GM18951 (cell line): Measurements from ENCODE around the gene RIPK4.

Experiments used
- POLR2A ChIP-seq: IDR thresholded peaks from 4 replicates; pipeline ENCODE4 v1.6.1; 2011; ENCODE audit warnings: mild to moderate bottlenecking; ENCODE audit not compliant: insufficient read length, insufficient read depth; ENCODE audit errors: extremely low read depth
- in situ Hi-C: fragments of 300-500 bp; cut with MboI; formaldehyde crosslinking; loops from one replicate; pipeline ENCODE4 v1.12.0; 2022; ENCODE audit warnings: low sequenced_read_pairs, mixed read lengths, inconsistent platforms; ENCODE audit not compliant: unreplicated experiment

Gene RIPK4

DNA sequence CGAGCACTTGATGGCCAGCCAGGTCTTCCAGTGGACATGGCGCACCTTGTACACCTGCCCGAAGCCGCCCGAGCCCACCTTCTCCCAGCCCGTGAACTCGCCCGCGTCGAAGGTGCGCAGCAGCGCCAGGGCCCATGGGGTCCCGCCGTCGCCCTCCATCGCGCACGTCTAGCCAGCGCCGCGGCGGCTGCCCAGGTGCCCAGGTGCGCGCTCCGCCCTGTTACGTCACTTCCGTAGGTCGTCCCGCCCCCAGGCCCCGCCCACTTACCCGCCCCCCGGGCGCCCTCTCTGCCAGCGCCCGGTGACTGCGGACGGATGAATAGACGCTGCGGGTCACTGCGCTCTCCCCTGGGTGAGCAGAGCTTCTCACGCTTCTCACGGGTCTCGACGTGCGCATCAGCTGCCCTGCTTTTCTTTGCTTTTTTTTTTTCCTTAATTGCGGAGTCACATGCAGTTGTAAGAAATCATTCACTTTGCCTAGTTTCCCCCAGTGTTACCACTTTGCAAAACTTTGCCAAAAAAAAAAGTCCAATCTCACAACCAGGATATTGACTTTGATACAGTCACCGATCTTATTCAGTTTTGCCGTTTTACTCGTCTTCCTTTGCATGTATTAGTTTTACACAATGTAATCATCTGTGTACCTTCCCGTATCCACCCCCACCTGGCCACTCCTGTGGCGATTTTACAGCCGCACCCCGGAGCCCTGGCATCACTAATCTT lies at the start of gene RIPK4:
Gene RIPK4 (minus strand): TSS at position 170 of the 723 bp plus-strand sequence. CDS start 11 bp downstream, at position 159.
- TF ChIP-seq POLR2A = peak; percentile 39
- in situ Hi-C loops = no loop called here

GRCh38 chr21:41815652-41816582 lies 49.1 kb upstream of the RIPK4 start:
- TF ChIP-seq POLR2A = no peak
- in situ Hi-C loops = no loop called here

- in situ Hi-C loops = no loop called here
- TF ChIP-seq POLR2A = no peak
These were observed 46.4 kb upstream of the RIPK4 start for GRCh38 chr21:41813226-41813625.

- in situ Hi-C loops = no loop called here
These were observed 45.8 kb upstream of the RIPK4 start for GRCh38 chr21:41812679-41813078.

DNA sequence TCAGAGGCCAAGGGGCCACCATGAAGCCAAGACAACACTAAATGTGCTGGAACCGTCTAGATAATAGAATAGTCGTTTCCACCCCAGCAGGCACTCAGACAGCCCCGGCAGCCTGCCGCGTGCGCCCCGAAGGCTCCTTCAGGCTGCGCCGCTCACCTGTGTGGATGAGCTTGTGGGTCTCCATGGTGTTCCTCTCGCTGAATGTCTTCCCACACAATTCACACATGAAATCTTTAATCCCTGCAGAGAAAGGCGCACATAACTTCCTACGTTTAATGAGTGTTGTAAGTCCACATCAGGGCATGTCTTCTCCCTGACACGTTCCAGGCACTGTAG lies 43.7 kb upstream of the RIPK4 start:
- in situ Hi-C loops = no loop called here
- no peak for TF ChIP-seq POLR2A

More at GRCh38 chr21:41812679-41813078, 45.8 kb upstream of the RIPK4 start:
- TF ChIP-seq POLR2A = no peak

DNA sequence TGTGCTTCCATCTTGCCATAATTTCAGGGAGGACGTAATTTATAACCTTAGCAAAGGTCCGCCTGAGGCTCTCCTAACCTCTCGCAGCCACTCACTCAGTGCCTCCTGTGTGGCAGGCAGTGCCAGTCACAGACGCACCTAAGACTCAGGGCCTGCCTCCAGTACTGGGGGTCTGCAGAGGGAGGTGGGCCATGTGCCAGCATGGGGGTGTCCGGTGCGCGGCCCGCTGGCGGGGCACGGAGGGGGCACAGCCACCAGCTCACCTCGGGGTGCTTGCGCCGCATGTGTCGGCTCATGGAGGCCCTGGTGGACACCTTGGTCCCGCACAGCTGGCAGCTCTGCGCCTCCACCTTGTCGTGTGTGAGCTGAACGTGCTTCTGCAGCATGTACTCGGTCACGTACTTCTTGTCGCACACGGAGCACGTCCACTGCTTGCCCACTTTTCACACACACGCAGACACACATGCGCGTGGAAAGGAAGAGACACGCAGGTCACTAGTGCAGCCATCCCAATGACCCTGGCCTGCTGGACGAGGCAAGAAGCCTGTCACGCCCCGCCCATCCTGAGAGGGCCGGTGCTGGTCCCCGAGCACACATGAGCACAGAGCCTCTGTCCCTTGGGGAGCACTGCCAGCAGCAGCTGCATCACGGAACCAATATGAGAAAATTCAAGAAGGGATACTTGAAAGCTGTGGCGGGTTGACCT lies 43.2 kb upstream of the RIPK4 start:
- no peak for TF ChIP-seq POLR2A
- in situ Hi-C loops = no loop called here

- TF ChIP-seq POLR2A = no peak
- in situ Hi-C loops = no loop called here
These were observed 42.0 kb upstream of the RIPK4 start for GRCh38 chr21:41808846-41809245.

GRCh38 chr21:41808094-41808493 lies 41.2 kb upstream of the RIPK4 start:
- in situ Hi-C loops = no loop called here

GRCh38 chr21:41806773-41807172 lies 39.9 kb upstream of the RIPK4 start:
- in situ Hi-C loops = no loop called here
- no peak for TF ChIP-seq POLR2A

More at GRCh38 chr21:41808094-41808493, 41.2 kb upstream of the RIPK4 start:
- no peak for TF ChIP-seq POLR2A

- in situ Hi-C loops = no loop called here
- TF ChIP-seq POLR2A = no peak
These were observed 38.8 kb upstream of the RIPK4 start for GRCh38 chr21:41805643-41806042.

- TF ChIP-seq POLR2A = no peak
- in situ Hi-C loops = no loop called here
These were observed 38.2 kb upstream of the RIPK4 start for GRCh38 chr21:41805038-41805437.

DNA sequence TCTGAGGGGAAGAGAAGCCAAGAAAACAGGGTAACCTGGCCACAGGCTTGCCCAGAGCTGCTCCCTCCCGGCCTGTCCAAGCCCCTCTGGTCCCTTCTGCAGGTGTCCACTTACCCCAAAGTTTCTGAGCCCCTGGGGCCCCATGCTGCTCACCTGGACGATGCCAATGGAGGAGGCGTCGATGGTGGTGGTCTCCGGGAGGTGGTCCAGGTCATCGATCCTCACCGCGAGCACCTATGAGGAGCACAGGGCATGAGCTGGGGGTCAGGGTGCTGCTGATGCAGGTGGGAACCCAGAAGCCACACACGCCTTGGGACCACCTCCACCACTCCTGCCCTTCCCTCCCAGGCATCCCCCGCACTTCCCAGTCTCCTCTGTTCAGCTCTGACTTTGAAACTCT lies 37.5 kb upstream of the RIPK4 start:
- no peak for TF ChIP-seq POLR2A
- in situ Hi-C loops = no loop called here

DNA sequence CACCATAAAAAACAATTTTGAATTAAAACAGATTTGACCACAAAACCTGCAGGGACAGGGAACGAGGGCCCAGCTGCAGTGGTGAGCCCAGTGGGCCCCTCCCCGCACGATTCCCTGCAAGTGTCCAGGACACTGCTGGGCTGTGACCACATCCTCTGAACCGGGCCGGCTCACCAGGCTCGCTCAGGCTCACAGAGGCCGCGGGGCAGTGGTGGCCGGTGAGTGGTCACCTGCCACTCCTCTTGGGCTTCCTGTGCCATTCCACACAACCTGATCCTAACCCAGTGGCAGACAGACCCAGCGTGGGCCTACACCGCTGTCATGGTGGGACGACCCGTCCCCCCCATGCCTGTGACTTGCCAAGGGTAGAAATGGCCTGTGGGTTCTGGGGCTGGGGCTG lies 36.5 kb upstream of the RIPK4 start:
- no peak for TF ChIP-seq POLR2A
- in situ Hi-C loops = no loop called here
